DOHH2 (cell line): ENCODE measurements around the gene ZNF670.

Experiments
- H3F3A ChIP-seq: fragments of 200-600 bp; sonication (generic), shearing (Covaris generic); 2 replicates; pipeline ENCODE4 v1.6.0; 2016; ENCODE audit warnings: antibody characterized with exemption, mild to moderate bottlenecking; ENCODE audit not compliant: control insufficient read depth, insufficient read depth
- H3K27ac ChIP-seq: fragments of 200-600 bp; sonication (generic); 2 replicates; pipeline ENCODE4 v1.5.1; 2014; ENCODE audit warnings: low read depth, mild to moderate bottlenecking, low read length, moderate library complexity
- H3K27me3 ChIP-seq: fragments of 200-600 bp; sonication (generic); 2 replicates; pipeline ENCODE4 v1.6.1; 2014; ENCODE audit warnings: mild to moderate bottlenecking, low read length, mixed read lengths; ENCODE audit not compliant: control insufficient read depth
- H3K36me3 ChIP-seq: fragments of 200-600 bp; sonication (generic); 2 replicates; pipeline ENCODE4 v1.6.1; 2014; ENCODE audit warnings: mild to moderate bottlenecking, low read length, moderate library complexity, mixed read lengths; ENCODE audit not compliant: control insufficient read depth
- H3K4me1 ChIP-seq: fragments of 200-600 bp; sonication (generic); 2 replicates; pipeline ENCODE4 v1.6.1; 2014; ENCODE audit warnings: mild to moderate bottlenecking, low read length, mixed read lengths; ENCODE audit not compliant: control insufficient read depth
- H3K4me2 ChIP-seq: fragments of 200-600 bp; sonication (generic); 2 replicates; pipeline ENCODE4 v1.6.0; 2014; ENCODE audit warnings: mild to moderate bottlenecking, low read length, moderate library complexity
- H3K4me3 ChIP-seq: fragments of 200-600 bp; sonication (generic); 2 replicates; pipeline ENCODE4 v1.5.1; 2014; ENCODE audit warnings: mild to moderate bottlenecking, low read length, mixed read lengths
- H3K79me2 ChIP-seq: fragments of 200-600 bp; sonication (generic); 2 replicates; pipeline ENCODE4 v1.6.1; 2014; ENCODE audit warnings: mild to moderate bottlenecking, low read length, mixed read lengths; ENCODE audit not compliant: control insufficient read depth
- H3K9me2 ChIP-seq: fragments of 200-600 bp; sonication (generic); replicated peaks from 2 replicates; pipeline ENCODE4 v1.6.1; 2014; ENCODE audit warnings: mild to moderate bottlenecking, low read length, mixed read lengths; ENCODE audit not compliant: control insufficient read depth
- H3K9me3 ChIP-seq: fragments of 200-600 bp; sonication (generic); 2 replicates; pipeline ENCODE4 v1.6.1; 2014; ENCODE audit warnings: antibody characterized with exemption, low read length, mixed read lengths; ENCODE audit not compliant: control insufficient read depth, insufficient read depth
- H4K20me1 ChIP-seq: fragments of 200-600 bp; sonication (generic); 2 replicates; pipeline ENCODE4 v1.6.0; 2014; ENCODE audit warnings: low read depth, mild to moderate bottlenecking, antibody characterized with exemption, low read length, moderate library complexity; ENCODE audit not compliant: control insufficient read depth, insufficient read depth
- CTCF ChIP-seq: fragments of 200-600 bp; sonication (generic); IDR thresholded peaks from one replicate; pipeline ENCODE4 v1.5.1; 2014; ENCODE audit warnings: antibody characterized with exemption, mild to moderate bottlenecking, low read depth, low read length; ENCODE audit not compliant: poor library complexity, severe bottlenecking
- EZH2phosphoT487 ChIP-seq: fragments of 200-600 bp; sonication (generic); IDR thresholded peaks from 2 replicates; pipeline ENCODE4 v1.6.1; 2017; ENCODE audit warnings: borderline replicate concordance, mild to moderate bottlenecking, antibody characterized with exemption, low read length, moderate library complexity, mixed read lengths

The ZNF670 gene

GRCh38 chr1:247084771-247085170 lies 6.2 kb upstream of the ZNF670 start:
- no peak for TF ChIP-seq EZH2phosphoT487
- TF ChIP-seq CTCF, result no peak
- Histone ChIP-seq H3K27me3 (no peaks in the 10 kb centered on the region), H4K20me1 (no peaks in the 10 kb centered on the region)

GRCh38 chr1:247079141-247079874 lies 697 bp upstream of the ZNF670 start:
- Histone ChIP-seq H3K4me3 (peak overlapping the region; percentile 85), H3K9me2 (no peaks in the 10 kb centered on the region), H4K20me1 (no peaks in the 10 kb centered on the region), H3K9me3 (peaks cover 7% of the 10 kb centered on the region; the same call in 1 of the 2 replicates), H3K79me2 (peaks cover 42% of the 10 kb centered on the region), H3K4me1 (peaks cover 24% of the 10 kb centered on the region), H3K36me3 (peaks cover 21% of the 10 kb centered on the region), H3K27me3 (no peaks in the 10 kb centered on the region), H3K4me2 (peak overlapping the region; percentile 77), H3F3A (no peaks in the 10 kb centered on the region), H3K27ac (no peak overlapping the region)
- TF ChIP-seq EZH2phosphoT487 (no peak), CTCF (no peak)

More at GRCh38 chr1:247084771-247085170, 6.2 kb upstream of the ZNF670 start:
- H3K79me2 ChIP-seq, result no peaks in the 10 kb centered on the region
- no peaks in the 10 kb centered on the region for H3K9me3 ChIP-seq
- H3K36me3 ChIP-seq, result no peaks in the 10 kb centered on the region
- H3K27ac ChIP-seq, result no peak overlapping the region
- H3K4me1 ChIP-seq, result peaks cover 2% of the 10 kb centered on the region
- H3K4me2 ChIP-seq, result no peak overlapping the region
- H3K9me2 ChIP-seq, result no peaks in the 10 kb centered on the region
- H3K4me3 ChIP-seq, result no peak overlapping the region
- H3F3A ChIP-seq, result no peaks in the 10 kb centered on the region

- Histone ChIP-seq H3K27ac (peak overlapping the region; percentile 41), H3K4me1 (peaks cover 24% of the 10 kb centered on the region), H3K27me3 (no peaks in the 10 kb centered on the region), H3K79me2 (peaks cover 57% of the 10 kb centered on the region), H3K4me3 (peak overlapping the region; percentile 85), H3F3A (no peaks in the 10 kb centered on the region), H3K4me2 (peak overlapping the region; percentile 77), H3K9me2 (no peaks in the 10 kb centered on the region), H3K36me3 (peaks cover 32% of the 10 kb centered on the region), H3K9me3 (peaks cover 16% of the 10 kb centered on the region; the same call in 1 of the 2 replicates), H4K20me1 (no peaks in the 10 kb centered on the region)
- TF ChIP-seq EZH2phosphoT487, result no peak
Measured at GRCh38 chr1:247077876-247078257, 744 bp downstream of the ZNF670 start.

GRCh38 chr1:247077213-247077612 lies 1.4 kb downstream of the ZNF670 start:
- H3K9me3 ChIP-seq, result peaks cover 16% of the 10 kb centered on the region; the same call in 1 of the 2 replicates
- no peak overlapping the region for H3K27ac ChIP-seq
- H3K4me2 ChIP-seq, result peak overlapping the region; percentile 77
- H3K4me3 ChIP-seq, result peak overlapping the region; percentile 85
- H3K4me1 ChIP-seq, result peaks cover 24% of the 10 kb centered on the region
- TF ChIP-seq CTCF (peak; percentile 9), EZH2phosphoT487 (no peak)
- peaks cover 32% of the 10 kb centered on the region for H3K36me3 ChIP-seq
- peaks cover 61% of the 10 kb centered on the region for H3K79me2 ChIP-seq
- H4K20me1 ChIP-seq, result no peaks in the 10 kb centered on the region
- no peaks in the 10 kb centered on the region for H3K9me2 ChIP-seq
- no peaks in the 10 kb centered on the region for H3K27me3 ChIP-seq
- no peaks in the 10 kb centered on the region for H3F3A ChIP-seq
